Astrocyte of the cerebellum (primary cell): ENCODE measurements around the gene IP6K2.

Experiments
- DNase-seq: peaks from one replicate; pipeline ENCODE4 v3.0.0-alpha.2; 2011; ENCODE audit warnings: low read depth
- H3K4me3 ChIP-seq: 2 replicates; pipeline ENCODE4 v1.5.1; 2011; ENCODE audit warnings: mild to moderate bottlenecking, low read depth, low read length, moderate library complexity
- CTCF ChIP-seq: IDR thresholded peaks from 2 replicates; pipeline ENCODE4 v1.5.1; 2012; ENCODE audit warnings: low read length, low read depth, moderate library complexity, mild to moderate bottlenecking; ENCODE audit errors: missing control alignments
- in situ Hi-C: cut with HindIII; loops from 2 replicates; pipeline ENCODE4 v1.10.0; 2017; ENCODE audit warnings: low sequenced_read_pairs

IP6K2 gene

DNA sequence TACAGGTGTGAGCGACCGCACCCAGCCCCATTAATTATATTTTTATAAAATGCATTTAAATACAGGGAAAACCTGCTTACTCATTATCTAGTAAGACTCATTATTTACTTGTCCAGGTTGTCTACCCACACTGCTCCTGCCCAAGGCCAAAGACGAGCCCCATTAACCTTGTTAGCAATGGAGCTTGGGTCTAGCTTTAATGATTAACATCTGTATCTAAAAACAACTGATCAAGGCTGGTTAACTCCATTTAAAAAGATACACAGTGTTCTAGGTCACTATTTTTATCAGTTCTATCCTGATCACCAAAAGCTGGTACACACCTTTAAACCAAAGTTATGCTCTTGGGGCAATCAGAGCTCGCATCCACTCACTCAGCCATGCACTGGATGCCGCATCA, 20.9 kb downstream of the IP6K2 start:
- no peak overlapping the region for H3K4me3 ChIP-seq
- in situ Hi-C loops = no loop called here
- TF ChIP-seq CTCF = no peak
- no peak for DNase-seq

DNA sequence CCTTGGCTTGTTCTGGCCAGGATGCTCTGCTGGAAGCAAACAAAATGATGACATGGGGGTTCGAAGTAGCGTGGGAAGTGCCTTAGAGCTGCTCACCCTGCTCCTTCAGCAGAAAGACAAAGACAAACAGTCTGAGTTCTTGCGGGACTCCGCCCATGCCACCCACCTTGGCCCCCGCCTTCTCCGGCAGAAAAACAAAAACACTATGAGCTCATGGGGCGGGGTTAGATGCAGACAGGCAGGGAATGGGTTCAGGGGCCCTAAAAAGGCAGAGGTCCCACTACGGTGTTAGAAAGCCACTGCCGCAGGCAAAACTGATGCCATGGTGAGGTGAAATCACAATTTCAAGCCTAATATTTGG, 21.6 kb downstream of the IP6K2 start:
- peak overlapping the region; percentile 37 for H3K4me3 ChIP-seq
- in situ Hi-C loops = no loop called here
- no peak for TF ChIP-seq CTCF
- no peak for DNase-seq

DNA sequence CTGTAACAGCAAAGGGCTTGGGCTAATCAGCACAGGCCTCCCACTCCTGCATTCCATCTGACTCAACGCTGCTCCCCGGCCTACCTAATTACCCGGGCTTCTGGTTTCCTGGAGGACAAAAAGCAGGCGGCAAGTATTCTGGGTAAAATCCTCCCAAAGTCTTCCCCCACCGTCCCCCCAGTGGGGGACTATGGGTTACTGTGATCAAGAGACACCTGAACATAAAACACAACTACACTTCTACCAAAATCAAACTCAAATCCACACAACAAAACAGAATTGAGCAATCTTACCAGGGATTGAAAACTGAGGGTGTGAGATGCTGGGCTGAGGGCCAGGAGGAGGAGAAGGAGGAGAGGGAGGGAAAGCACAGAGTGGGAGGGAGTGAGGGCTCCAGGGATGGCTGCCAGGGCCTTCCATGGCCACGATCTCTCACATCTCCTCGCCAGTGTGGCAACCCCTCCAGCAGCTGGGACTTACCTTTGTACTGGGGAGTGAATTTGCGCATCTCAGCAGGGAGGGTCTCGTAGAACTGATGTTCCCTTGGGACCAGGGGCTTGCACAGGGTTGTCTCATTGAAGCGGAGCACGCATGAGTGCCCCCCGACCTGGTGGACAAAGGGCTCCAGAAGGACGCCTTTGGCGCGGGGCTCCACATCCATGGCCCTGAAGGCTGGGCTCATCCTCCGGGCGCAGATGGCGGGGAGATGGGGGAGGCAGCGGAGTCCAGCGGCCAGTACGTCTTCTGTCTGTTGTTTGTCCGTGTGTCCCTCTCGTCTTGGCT, 22.2 kb downstream of the IP6K2 start:
- in situ Hi-C loops = no loop called here
- TF ChIP-seq CTCF = no peak
- peak overlapping the region; percentile 37 for H3K4me3 ChIP-seq
- peak; percentile 75 for DNase-seq

DNA sequence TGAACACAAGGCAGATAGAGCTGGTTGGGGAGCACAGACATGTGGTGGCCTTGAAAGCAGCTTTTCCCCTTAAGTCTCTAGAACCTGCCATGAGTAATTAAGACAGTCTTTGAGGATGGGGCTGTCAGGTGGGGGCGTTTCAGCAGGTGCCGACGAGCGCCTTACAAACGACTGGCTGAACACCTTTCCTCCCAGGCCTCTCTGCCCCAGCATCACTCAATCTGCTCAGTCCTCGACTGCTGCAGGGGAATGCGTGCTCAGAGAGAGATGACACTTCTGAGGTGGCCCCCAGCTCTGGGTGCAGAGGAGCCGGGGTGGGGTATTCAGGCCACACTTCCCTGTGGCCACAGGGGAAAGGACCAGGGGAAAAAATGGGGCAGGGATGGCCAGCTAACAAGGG, 23.2 kb downstream of the IP6K2 start:
- no peak for DNase-seq
- H3K4me3 ChIP-seq = peak overlapping the region; percentile 37
- TF ChIP-seq CTCF = no peak
- in situ Hi-C loops = no loop called here

DNA sequence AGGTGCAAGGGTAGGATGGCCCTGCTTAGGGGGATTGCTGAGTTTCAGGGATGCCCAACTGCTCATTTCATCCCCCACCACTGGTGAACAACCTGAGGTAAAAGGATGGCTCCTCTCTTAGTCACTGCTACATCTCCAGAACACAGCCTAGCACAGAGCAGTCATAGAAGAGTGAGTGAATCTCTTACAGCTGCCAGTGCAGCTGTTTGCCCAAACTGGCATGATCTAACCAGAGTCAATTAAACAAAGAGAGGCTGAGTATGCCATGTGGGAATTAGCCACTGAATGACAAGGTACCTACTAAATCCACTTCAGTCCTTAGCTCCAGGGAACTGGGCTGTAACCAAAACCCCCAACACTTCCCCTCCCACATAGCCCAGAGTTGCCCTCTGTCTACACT, 24.5 kb downstream of the IP6K2 start:
- no peak for TF ChIP-seq CTCF
- no peak overlapping the region for H3K4me3 ChIP-seq
- in situ Hi-C loops = no loop called here
- DNase-seq = no peak

- DNase-seq = no peak
- in situ Hi-C loops = no loop called here
These were observed 26.1 kb downstream of the IP6K2 start for GRCh38 chr3:48690846-48691458.

More at GRCh38 chr3:48690846-48691458, 26.1 kb downstream of the IP6K2 start:
- no peak for TF ChIP-seq CTCF
- no peak overlapping the region for H3K4me3 ChIP-seq
